CD14-positive monocyte (primary cell): ENCODE measurements around the gene PHOSPHO1. TPM values are rescaled to one million over a fixed set of nuclear protein-coding genes. Genes with fewer than 3 reads are reported as not detected.

ENCODE experiments used
- DNase-seq, 3 donors: peaks; one replicate each; pipeline ENCODE4 v3.0.0-alpha.2; 2011 to 2022
- H2AFZ ChIP-seq: 2 replicates; pipeline ENCODE4 v1.6.0; 2012; ENCODE audit warnings: mild to moderate bottlenecking, low read depth, low read length, inconsistent platforms; ENCODE audit not compliant: insufficient read depth, poor library complexity, severe bottlenecking
- H3K27ac ChIP-seq, 2 donors: 1 replicate in 1 of 2; 2 replicates in 1 of 2; pipeline ENCODE4 v1.5.1; 2012 to 2013; ENCODE audit warnings: low read length in 2 of 2, control low read depth in 1 of 2, inconsistent platforms in 1 of 2, low read depth in 1 of 2, mild to moderate bottlenecking in 1 of 2
- H3K27me3 ChIP-seq, 2 donors: one replicate each; pipeline versions ENCODE4 v1.6.0 to v1.6.1; 2011 to 2013; ENCODE audit warnings: low read length in 2 of 2; ENCODE audit not compliant: control insufficient read depth in 2 of 2, insufficient read depth in 2 of 2
- H3K36me3 ChIP-seq, 2 donors: replicated peaks in 1 of 2; 1 replicate in 1 of 2; 2 replicates in 1 of 2; pipeline versions ENCODE4 v1.5.1 to v1.6.1; 2012 to 2013; ENCODE audit warnings: low read length in 2 of 2, control low read depth in 1 of 2, inconsistent platforms in 1 of 2, mild to moderate bottlenecking in 1 of 2; ENCODE audit not compliant: insufficient read depth in 2 of 2, control insufficient read depth in 1 of 2
- H3K4me1 ChIP-seq, 2 donors: 1 replicate in 1 of 2; 2 replicates in 1 of 2; pipeline versions ENCODE4 v1.5.1 to v1.6.1; 2012 to 2013; ENCODE audit warnings: low read length in 2 of 2, control low read depth in 1 of 2, inconsistent platforms in 1 of 2, mild to moderate bottlenecking in 1 of 2, moderate library complexity in 1 of 2; ENCODE audit not compliant: insufficient read depth in 2 of 2, control insufficient read depth in 1 of 2
- H3K4me2 ChIP-seq: replicated peaks from 2 replicates; pipeline ENCODE3; 2012; ENCODE audit warnings: low read length, moderate library complexity, mild to moderate bottlenecking; ENCODE audit not compliant: poor library complexity, severe bottlenecking; ENCODE audit errors: extremely low read depth
- H3K4me3 ChIP-seq, 3 experiments: fragments of 200-600 bp in 1 of 3; sonication (generic) in 1 of 3; replicated peaks in 1 of 3; 1 replicate in 2 of 3; 2 replicates in 1 of 3; pipeline ENCODE4 v1.5.1; 2011 to 2013; ENCODE audit warnings: low read length in 3 of 3, mild to moderate bottlenecking in 3 of 3, control low read depth in 2 of 3, low read depth in 2 of 3, inconsistent platforms in 1 of 3, moderate library complexity in 1 of 3
- H3K79me2 ChIP-seq: 2 replicates; pipeline ENCODE4 v1.6.0; 2012; ENCODE audit warnings: mild to moderate bottlenecking, control low read depth, inconsistent platforms, low read length, moderate library complexity; ENCODE audit not compliant: insufficient read depth
- H3K9ac ChIP-seq: 2 replicates; pipeline ENCODE4 v1.6.0; 2017; ENCODE audit warnings: low read length, mild to moderate bottlenecking; ENCODE audit not compliant: insufficient read depth, poor library complexity, severe bottlenecking
- H3K9me3 ChIP-seq, 2 donors: replicated peaks in 1 of 2; 1 replicate in 1 of 2; 2 replicates in 1 of 2; pipeline versions ENCODE4 v1.5.1 to v1.6.1; 2012 to 2013; ENCODE audit warnings: low read length in 2 of 2, control low read depth in 1 of 2; ENCODE audit not compliant: control insufficient read depth in 1 of 2, insufficient read depth in 1 of 2
- H4K20me1 ChIP-seq: 2 replicates; pipeline ENCODE4 v1.6.0; 2012; ENCODE audit warnings: mild to moderate bottlenecking, low read length, control low read depth, moderate library complexity; ENCODE audit not compliant: insufficient read depth
- H3K27ac Mint-ChIP-seq, 7 donors: one replicate each; pipeline ENCODE4 v1.8.0; 2020; ENCODE audit warnings: mild to moderate bottlenecking in 7 of 7, mixed read lengths in 7 of 7, moderate library complexity in 6 of 7, inconsistent platforms in 2 of 7
- H3K27me3 Mint-ChIP-seq, 3 donors: one replicate each; pipeline ENCODE4 v1.8.0; 2021 to 2022; ENCODE audit warnings: low read depth in 3 of 3, mild to moderate bottlenecking in 3 of 3, mixed read lengths in 3 of 3, moderate library complexity in 3 of 3, inconsistent platforms in 1 of 3
- H3K36me3 Mint-ChIP-seq, 2 donors: one replicate each; pipeline ENCODE4 v1.8.0; 2020; ENCODE audit warnings: mixed read lengths in 2 of 2, inconsistent platforms in 1 of 2, mild to moderate bottlenecking in 1 of 2
- H3K4me1 Mint-ChIP-seq: one replicate; pipeline ENCODE4 v1.8.0; 2020; ENCODE audit warnings: mild to moderate bottlenecking, mixed read lengths
- H3K4me3 Mint-ChIP-seq, 2 donors: one replicate each; pipeline ENCODE4 v1.8.0; 2020; ENCODE audit warnings: mild to moderate bottlenecking in 2 of 2, mixed read lengths in 2 of 2, moderate library complexity in 1 of 2
- H3K9me3 Mint-ChIP-seq, 7 donors: one replicate each; pipeline ENCODE4 v1.8.0; 2020 to 2022; ENCODE audit warnings: mixed read lengths in 7 of 7, mild to moderate bottlenecking in 6 of 7, moderate library complexity in 6 of 7, inconsistent platforms in 2 of 7
- CTCF ChIP-seq: fragments of 200-600 bp; IDR thresholded peaks from one replicate; pipeline ENCODE4 v1.8.0; 2022; ENCODE audit warnings: antibody characterized with exemption, mild to moderate bottlenecking
- WGBS: methylation state at CpG from one replicate; pipeline ENCODE4 v1.1.5; 2013; ENCODE audit warnings: missing lambda C conversion rate; ENCODE audit not compliant: insufficient coverage; 5-methylcytosine and 5-hydroxymethylcytosine counted together
- intact Hi-C, 2 donors: fragments of 100-400 bp; cut with micrococcal nuclease; formaldehyde crosslinking; loops; one replicate each; pipeline versions ENCODE4 v1.15.0 to v1.15.1; 2023
- polyA plus RNA-seq, 3 donors: library from polyadenylated mRNA; depleted of rRNA in 1 of 3; unstranded in 2 of 3; stranded (reverse) in 1 of 3; fragments of 300-500 nt in 2 of 3; fragments of >200 nt in 1 of 3; fragmentation: Illumina TruSeq in 2 of 3; gene quantifications; 1 replicate in 2 of 3; 2 replicates in 1 of 3; pipeline ENCODE4 v1.2.3, GENCODE V29; 2012 to 2021

PHOSPHO1 gene
- polyA plus RNA-seq, 3 donors: 0.51 to 1.4 (median 0.61) TPM

GRCh38 chr17:49194297-49194607, 36.3 kb downstream of the PHOSPHO1 start:
- Histone ChIP-seq H4K20me1 (no peaks in the 10 kb centered on the region), H3K9me3 (no peaks in the 10 kb centered on the region), H3K27ac (peak overlapping the region in 1 of 2 donors; percentile 99), H3K27me3 (no peaks in the 10 kb centered on the region), H3K4me1 (peaks cover 33 to 38% of the 10 kb centered on the region in 2 donors), H3K79me2 (no peaks in the 10 kb centered on the region), H3K4me3 (peak overlapping the region in 1 of 3 experiments; percentile 80), H2AFZ (no peak overlapping the region), H3K4me2 (peak overlapping the region; percentile 80), H3K9ac (no peak overlapping the region), H3K36me3 (no peaks in the 10 kb centered on the region)
- Mint-ChIP-seq H3K36me3 (peaks cover 0 to 3% of the 10 kb centered on the region in 2 donors), H3K9me3 (peaks cover 0 to 1% (median 0%) of the 10 kb centered on the region in 7 donors), H3K27me3 (peaks cover 0 to 7% (median 0%) of the 10 kb centered on the region in 3 donors), H3K4me3 (peak overlapping the region in 1 of 2 donors; percentile 46), H3K27ac (peak overlapping the region in 6 of 7 donors; percentile 99 to 100 (median 99)), H3K4me1 (peaks cover 46% of the 10 kb centered on the region)
- 29% methylated on average over 2 of the region's 3 CpGs for WGBS
- TF ChIP-seq CTCF: no peak
- no peak for DNase-seq
- intact Hi-C loops: no loop called here

GRCh38 chr17:49193513-49194296, 36.9 kb downstream of the PHOSPHO1 start:
- peaks cover 0 to 7% (median 0%) of the 10 kb centered on the region in 3 donors for H3K27me3 Mint-ChIP-seq
- peaks cover 0 to 1% (median 0%) of the 10 kb centered on the region in 7 donors for H3K9me3 Mint-ChIP-seq
- H3K4me2 ChIP-seq: peak overlapping the region; percentile 80
- peak; percentile 54 to 61 (median 60) for DNase-seq
- H3K27ac Mint-ChIP-seq: peak overlapping the region; percentile 99 to 100 (median 99)
- H3K36me3 Mint-ChIP-seq: peaks cover 0 to 3% of the 10 kb centered on the region in 2 donors
- no peak for TF ChIP-seq CTCF
- no peaks in the 10 kb centered on the region for H3K79me2 ChIP-seq
- H3K4me1 ChIP-seq: peaks cover 33 to 38% of the 10 kb centered on the region in 2 donors
- no peaks in the 10 kb centered on the region for H3K36me3 ChIP-seq
- H2AFZ ChIP-seq: peak overlapping the region; percentile 58
- no peaks in the 10 kb centered on the region for H3K9me3 ChIP-seq
- intact Hi-C loops: loop anchor here in 1 of 2 donors (2.0 kb wide), 2 partner anchors 25 to 59 kb away; no protein-coding TSS in a partner anchor
- H4K20me1 ChIP-seq: no peaks in the 10 kb centered on the region
- peak overlapping the region; percentile 97 to 99 for H3K27ac ChIP-seq
- peak overlapping the region; percentile 31 to 80 (median 73) for H3K4me3 ChIP-seq
- peaks cover 46% of the 10 kb centered on the region for H3K4me1 Mint-ChIP-seq
- 0% methylated on average over 16 of the region's 21 CpGs for WGBS
- peak overlapping the region; percentile 94 to 96 for H3K4me3 Mint-ChIP-seq
- no peaks in the 10 kb centered on the region for H3K27me3 ChIP-seq
- H3K9ac ChIP-seq: peak overlapping the region; percentile 93
